ENCODE data around the gene GSTA1. TPM values are rescaled to one million over a fixed set of nuclear protein-coding genes. Genes with fewer than 3 reads are reported as not detected.
"Not testable (repeated sequence)": the region's sequence is repeated elsewhere in the genome, so short reads cannot be mapped to it uniquely, and the experiment has no call there.

The GSTA1 gene
- not detected in 2 replicates for total RNA-seq (2014; rRNA removed)
- polyA plus RNA-seq (2012) = not detected

GRCh38 chr6:52803668-52804255, at the start of gene GSTA1:
GSTA1 (minus strand) TSS chr6:52803816; CDS start chr6:52799267, 4,549 bp downstream.
- DNase-seq (ENCODE audit: low read depth) = not testable (repeated sequence)

- no peak for DNase-seq (ENCODE audit: low read depth)
Measured at GRCh38 chr6:52849137-52849536, 45.5 kb upstream of the GSTA1 start.

- no peak for DNase-seq (ENCODE audit: low read depth)
Measured at GRCh38 chr6:52846002-52846401, 42.4 kb upstream of the GSTA1 start.

GRCh38 chr6:52843605-52844004, 40.0 kb upstream of the GSTA1 start:
- no peak for DNase-seq (ENCODE audit: low read depth)

GRCh38 chr6:52840763-52841585, 37.4 kb upstream of the GSTA1 start, which contains the start of gene GSTA5:
GSTA5 (minus strand) TSS chr6:52840813.
- no peak for DNase-seq (ENCODE audit: low read depth)

- peak; percentile 70 for DNase-seq (ENCODE audit: low read depth)
Measured at GRCh38 chr6:52839124-52840055, 35.8 kb upstream of the GSTA1 start.

- DNase-seq (ENCODE audit: low read depth) = peak; percentile 2
Measured at GRCh38 chr6:52834481-52834880, 30.9 kb upstream of the GSTA1 start.

- DNase-seq (ENCODE audit: low read depth) = not testable (repeated sequence)
Measured at GRCh38 chr6:52830869-52831268, 27.3 kb upstream of the GSTA1 start.

GRCh38 chr6:52829046-52829817, 25.6 kb upstream of the GSTA1 start:
- no peak for DNase-seq (ENCODE audit: low read depth)

- not testable (repeated sequence) for DNase-seq (ENCODE audit: low read depth)
Measured at GRCh38 chr6:52828621-52829020, 25.0 kb upstream of the GSTA1 start.

- not testable (repeated sequence) for DNase-seq (ENCODE audit: low read depth)
Measured at GRCh38 chr6:52827073-52827783, 23.6 kb upstream of the GSTA1 start.

- no peak for DNase-seq (ENCODE audit: low read depth)
Measured at GRCh38 chr6:52826513-52826912, 22.9 kb upstream of the GSTA1 start.

GRCh38 chr6:52825900-52826459, 22.4 kb upstream of the GSTA1 start:
- not testable (repeated sequence) for DNase-seq (ENCODE audit: low read depth)

GRCh38 chr6:52825270-52825793, 21.7 kb upstream of the GSTA1 start:
- DNase-seq (ENCODE audit: low read depth) = not testable (repeated sequence)

GRCh38 chr6:52821842-52822241, 18.2 kb upstream of the GSTA1 start:
- DNase-seq (ENCODE audit: low read depth) = no peak

GRCh38 chr6:52820198-52820597, 16.6 kb upstream of the GSTA1 start:
- DNase-seq (ENCODE audit: low read depth) = peak; percentile 9

- DNase-seq (ENCODE audit: low read depth) = peak; percentile 44
Measured at GRCh38 chr6:52815167-52816092, 11.8 kb upstream of the GSTA1 start.

- not testable (repeated sequence) for DNase-seq (ENCODE audit: low read depth)
Measured at GRCh38 chr6:52814545-52814944, 10.9 kb upstream of the GSTA1 start.

GRCh38 chr6:52809777-52810176, 6.2 kb upstream of the GSTA1 start:
- DNase-seq (ENCODE audit: low read depth) = not testable (repeated sequence)
